DOHH2 (cell line): ENCODE data around the gene ANKS1B.
A peak's percentile ranks its signal among the peaks of the same experiment; 100 is the strongest.

Experiments used
- H3F3A ChIP-seq: fragments of 200-600 bp; sonication (generic), shearing (Covaris generic); 2 replicates; pipeline ENCODE4 v1.6.0; 2016; ENCODE audit warnings: antibody characterized with exemption, mild to moderate bottlenecking; ENCODE audit not compliant: control insufficient read depth, insufficient read depth
- H3K27ac ChIP-seq: fragments of 200-600 bp; sonication (generic); 2 replicates; pipeline ENCODE4 v1.5.1; 2014; ENCODE audit warnings: low read depth, mild to moderate bottlenecking, low read length, moderate library complexity
- H3K27me3 ChIP-seq: fragments of 200-600 bp; sonication (generic); 2 replicates; pipeline ENCODE4 v1.6.1; 2014; ENCODE audit warnings: mild to moderate bottlenecking, low read length, mixed read lengths; ENCODE audit not compliant: control insufficient read depth
- H3K36me3 ChIP-seq: fragments of 200-600 bp; sonication (generic); 2 replicates; pipeline ENCODE4 v1.6.1; 2014; ENCODE audit warnings: mild to moderate bottlenecking, low read length, moderate library complexity, mixed read lengths; ENCODE audit not compliant: control insufficient read depth
- H3K4me1 ChIP-seq: fragments of 200-600 bp; sonication (generic); 2 replicates; pipeline ENCODE4 v1.6.1; 2014; ENCODE audit warnings: mild to moderate bottlenecking, low read length, mixed read lengths; ENCODE audit not compliant: control insufficient read depth
- H3K4me2 ChIP-seq: fragments of 200-600 bp; sonication (generic); 2 replicates; pipeline ENCODE4 v1.6.0; 2014; ENCODE audit warnings: mild to moderate bottlenecking, low read length, moderate library complexity
- H3K4me3 ChIP-seq: fragments of 200-600 bp; sonication (generic); 2 replicates; pipeline ENCODE4 v1.5.1; 2014; ENCODE audit warnings: mild to moderate bottlenecking, low read length, mixed read lengths
- H3K79me2 ChIP-seq: fragments of 200-600 bp; sonication (generic); 2 replicates; pipeline ENCODE4 v1.6.1; 2014; ENCODE audit warnings: mild to moderate bottlenecking, low read length, mixed read lengths; ENCODE audit not compliant: control insufficient read depth
- H3K9me2 ChIP-seq: fragments of 200-600 bp; sonication (generic); replicated peaks from 2 replicates; pipeline ENCODE4 v1.6.1; 2014; ENCODE audit warnings: mild to moderate bottlenecking, low read length, mixed read lengths; ENCODE audit not compliant: control insufficient read depth
- H3K9me3 ChIP-seq: fragments of 200-600 bp; sonication (generic); 2 replicates; pipeline ENCODE4 v1.6.1; 2014; ENCODE audit warnings: antibody characterized with exemption, low read length, mixed read lengths; ENCODE audit not compliant: control insufficient read depth, insufficient read depth
- H4K20me1 ChIP-seq: fragments of 200-600 bp; sonication (generic); 2 replicates; pipeline ENCODE4 v1.6.0; 2014; ENCODE audit warnings: low read depth, mild to moderate bottlenecking, antibody characterized with exemption, low read length, moderate library complexity; ENCODE audit not compliant: control insufficient read depth, insufficient read depth
- EZH2phosphoT487 ChIP-seq: fragments of 200-600 bp; sonication (generic); IDR thresholded peaks from 2 replicates; pipeline ENCODE4 v1.6.1; 2017; ENCODE audit warnings: borderline replicate concordance, mild to moderate bottlenecking, antibody characterized with exemption, low read length, moderate library complexity, mixed read lengths
- TF ChIP-seq, protein P1 (sequence below): fragments of 200-600 bp; sonication (generic); IDR thresholded peaks from one replicate; pipeline ENCODE4 v1.5.1; 2014; ENCODE audit warnings: antibody characterized with exemption, mild to moderate bottlenecking, low read depth, low read length; ENCODE audit not compliant: poor library complexity, severe bottlenecking

ANKS1B gene

DNA sequence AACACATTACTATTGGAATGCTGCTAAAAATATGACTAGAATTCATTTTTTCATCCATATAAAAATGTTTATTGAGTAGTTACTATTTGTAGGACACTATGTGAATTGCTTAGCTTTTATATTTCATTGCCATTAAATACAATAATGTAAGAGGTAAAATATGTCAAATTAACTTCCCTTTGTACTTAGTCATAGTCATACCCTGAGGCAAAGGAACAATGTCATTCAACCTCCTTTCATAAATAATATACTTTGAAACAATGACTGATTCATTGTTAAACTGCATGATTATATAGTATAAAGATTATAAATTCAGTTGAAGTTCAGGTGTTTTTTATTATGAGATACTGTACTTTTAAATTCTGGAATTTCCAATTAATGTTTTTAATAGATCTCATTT lies 232.0 kb downstream of the ANKS1B start:
- peaks cover 4% of the 10 kb centered on the region; the same call in 1 of the 2 replicates for H3K9me3 ChIP-seq
- H3K4me1 ChIP-seq = peaks cover 9% of the 10 kb centered on the region
- no peaks in the 10 kb centered on the region for H4K20me1 ChIP-seq
- no peaks in the 10 kb centered on the region for H3F3A ChIP-seq
- H3K4me3 ChIP-seq = no peak overlapping the region
- H3K9me2 ChIP-seq = no peaks in the 10 kb centered on the region
- no peaks in the 10 kb centered on the region for H3K27me3 ChIP-seq
- TF ChIP-seq, protein P1, sequence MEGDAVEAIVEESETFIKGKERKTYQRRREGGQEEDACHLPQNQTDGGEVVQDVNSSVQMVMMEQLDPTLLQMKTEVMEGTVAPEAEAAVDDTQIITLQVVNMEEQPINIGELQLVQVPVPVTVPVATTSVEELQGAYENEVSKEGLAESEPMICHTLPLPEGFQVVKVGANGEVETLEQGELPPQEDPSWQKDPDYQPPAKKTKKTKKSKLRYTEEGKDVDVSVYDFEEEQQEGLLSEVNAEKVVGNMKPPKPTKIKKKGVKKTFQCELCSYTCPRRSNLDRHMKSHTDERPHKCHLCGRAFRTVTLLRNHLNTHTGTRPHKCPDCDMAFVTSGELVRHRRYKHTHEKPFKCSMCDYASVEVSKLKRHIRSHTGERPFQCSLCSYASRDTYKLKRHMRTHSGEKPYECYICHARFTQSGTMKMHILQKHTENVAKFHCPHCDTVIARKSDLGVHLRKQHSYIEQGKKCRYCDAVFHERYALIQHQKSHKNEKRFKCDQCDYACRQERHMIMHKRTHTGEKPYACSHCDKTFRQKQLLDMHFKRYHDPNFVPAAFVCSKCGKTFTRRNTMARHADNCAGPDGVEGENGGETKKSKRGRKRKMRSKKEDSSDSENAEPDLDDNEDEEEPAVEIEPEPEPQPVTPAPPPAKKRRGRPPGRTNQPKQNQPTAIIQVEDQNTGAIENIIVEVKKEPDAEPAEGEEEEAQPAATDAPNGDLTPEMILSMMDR = no peak
- no peak for TF ChIP-seq EZH2phosphoT487
- H3K4me2 ChIP-seq = no peak overlapping the region
- H3K36me3 ChIP-seq = no peaks in the 10 kb centered on the region
- H3K27ac ChIP-seq = no peak overlapping the region
- no peaks in the 10 kb centered on the region for H3K79me2 ChIP-seq

DNA sequence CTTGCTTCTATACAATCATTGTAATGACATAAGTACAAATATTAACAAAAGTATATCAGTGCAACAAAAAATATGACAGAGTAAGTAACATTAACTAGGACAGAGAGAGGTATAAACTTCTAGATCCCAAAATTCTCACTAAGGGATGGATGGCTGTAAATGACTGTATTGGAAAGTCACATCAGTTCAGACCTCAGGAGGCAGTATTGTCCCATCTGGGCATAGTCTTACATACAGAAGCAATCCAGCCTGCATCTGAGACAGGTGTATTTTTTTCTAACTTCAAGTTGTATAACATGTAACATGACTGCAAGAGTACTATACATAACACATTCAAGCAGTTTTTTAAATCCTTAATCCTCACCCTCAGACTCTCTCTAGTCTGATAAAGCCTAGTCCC lies 238.2 kb downstream of the ANKS1B start:
- Histone ChIP-seq H3K4me3 (no peak overlapping the region), H3K79me2 (no peaks in the 10 kb centered on the region), H3F3A (peaks cover 6% of the 10 kb centered on the region; the same call in 1 of the 2 replicates), H4K20me1 (no peaks in the 10 kb centered on the region), H3K9me2 (no peaks in the 10 kb centered on the region), H3K36me3 (peaks cover 6% of the 10 kb centered on the region; the same call in 1 of the 2 replicates), H3K9me3 (no peaks in the 10 kb centered on the region), H3K4me1 (peaks cover 43% of the 10 kb centered on the region), H3K27ac (no peak overlapping the region), H3K27me3 (no peaks in the 10 kb centered on the region), H3K4me2 (no peak overlapping the region)
- TF ChIP-seq, protein P1 = peak; percentile 33
- no peak for TF ChIP-seq EZH2phosphoT487

DNA sequence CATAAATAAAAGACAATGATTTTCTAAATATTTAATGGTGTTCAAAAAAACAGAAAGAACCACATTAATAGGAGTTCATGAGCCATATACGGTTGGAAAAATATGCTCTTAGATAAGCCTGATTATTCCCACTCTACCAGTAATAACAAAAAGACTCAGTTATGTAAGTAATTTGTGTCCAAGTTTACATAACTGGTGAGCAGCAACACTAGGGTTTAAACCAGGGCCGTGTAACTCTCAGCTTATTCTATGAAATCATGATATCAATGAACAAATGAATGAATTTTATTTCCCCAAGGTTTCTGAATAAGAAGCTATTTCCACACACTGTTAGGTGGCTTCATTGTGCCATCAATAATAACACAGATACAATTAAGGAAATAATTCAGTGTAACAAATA lies 238.8 kb downstream of the ANKS1B start:
- no peaks in the 10 kb centered on the region for H3K27me3 ChIP-seq
- H3K4me2 ChIP-seq = no peak overlapping the region
- no peaks in the 10 kb centered on the region for H4K20me1 ChIP-seq
- no peak overlapping the region for H3K27ac ChIP-seq
- H3K9me3 ChIP-seq = no peaks in the 10 kb centered on the region
- H3K79me2 ChIP-seq = no peaks in the 10 kb centered on the region
- TF ChIP-seq, protein P1 = no peak
- no peak for TF ChIP-seq EZH2phosphoT487
- H3K4me1 ChIP-seq = peaks cover 43% of the 10 kb centered on the region
- H3K36me3 ChIP-seq = peaks cover 6% of the 10 kb centered on the region; the same call in 1 of the 2 replicates
- no peaks in the 10 kb centered on the region for H3K9me2 ChIP-seq
- H3K4me3 ChIP-seq = no peak overlapping the region
- peaks cover 6% of the 10 kb centered on the region; the same call in 1 of the 2 replicates for H3F3A ChIP-seq
